Occipital lobe (tissue), 2 donors: ENCODE results near the gene MAP2K4. TPM values are rescaled to one million over a fixed set of nuclear protein-coding genes. Genes with fewer than 3 reads are reported as not detected.

Source experiments
- DNase-seq: peaks from one replicate; lab custom pipeline; 2025; lab: John Stamatoyannopoulos, UW
- total RNA-seq: library from RNA; depleted of rRNA; stranded (reverse); fragments of >200 nt; gene quantifications from one replicate; pipeline ENCODE4 v1.2.3, GENCODE V29; 2014

MAP2K4 gene
- total RNA-seq, 1 donor from 2014 or later = 102 TPM

DNA sequence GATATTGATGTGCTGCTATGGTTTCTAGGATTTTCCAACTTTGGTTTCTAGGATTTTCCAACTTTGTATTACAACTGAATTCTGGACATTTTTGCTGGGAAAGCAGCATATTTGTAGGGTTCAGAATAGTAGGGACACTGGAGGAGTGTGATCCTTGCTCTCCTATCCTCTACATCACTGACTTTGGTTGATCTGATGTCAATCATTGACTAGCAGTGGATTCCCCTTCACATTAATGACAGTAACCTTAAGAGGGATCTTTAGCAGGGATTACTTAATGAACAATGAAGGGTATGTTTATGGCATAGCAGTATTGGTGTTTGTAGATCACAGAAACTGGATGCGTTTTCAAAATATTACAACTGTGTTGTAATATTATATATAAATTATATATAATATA lies 67.4 kb downstream of the MAP2K4 start:
- no peak for DNase-seq

DNA sequence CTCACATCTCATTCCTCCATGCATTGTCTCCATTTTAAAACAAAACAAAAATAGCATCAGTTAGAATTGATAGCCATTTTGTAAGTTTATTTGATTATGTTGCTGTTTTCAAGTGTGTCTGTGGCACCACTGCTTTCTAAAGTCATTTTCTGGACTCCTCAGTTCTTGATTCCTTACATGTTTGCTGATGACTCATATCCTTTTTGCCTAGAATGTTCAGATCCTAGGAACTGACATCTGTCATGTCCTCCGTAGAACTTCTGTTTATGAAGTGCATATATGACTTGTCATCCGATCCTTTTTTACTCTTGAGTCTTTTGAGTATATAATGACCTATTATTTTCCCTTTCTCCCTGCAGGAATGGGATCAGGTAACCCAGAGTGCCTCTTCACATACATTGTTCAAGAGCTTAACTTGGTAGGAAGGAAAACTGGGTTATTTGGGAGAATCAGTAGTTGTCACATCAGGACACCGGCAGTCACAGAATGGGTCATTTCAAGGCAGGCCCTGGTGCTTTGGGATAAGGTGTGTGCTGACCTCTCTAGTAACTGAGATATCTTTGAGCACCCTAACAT lies 69.2 kb downstream of the MAP2K4 start:
- DNase-seq = no peak

DNA sequence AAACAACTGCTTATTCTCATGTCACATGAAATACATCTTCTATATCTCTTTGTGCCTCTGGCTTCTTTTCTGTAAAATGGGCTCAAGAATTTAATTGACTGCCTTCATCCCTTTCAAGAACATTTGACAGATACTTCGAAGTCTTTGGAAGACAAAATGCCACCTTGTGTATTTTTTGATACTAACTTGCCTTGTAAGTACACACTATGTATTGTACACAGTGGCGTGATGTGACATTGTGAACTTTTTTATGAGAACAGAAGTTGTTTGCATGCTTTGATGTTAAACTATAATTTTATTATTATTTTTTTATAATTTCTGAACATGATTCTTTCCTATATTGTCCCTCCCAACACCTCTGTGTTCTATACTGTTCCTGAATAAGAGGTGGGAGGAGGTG lies 73.7 kb downstream of the MAP2K4 start:
- DNase-seq = no peak

DNA sequence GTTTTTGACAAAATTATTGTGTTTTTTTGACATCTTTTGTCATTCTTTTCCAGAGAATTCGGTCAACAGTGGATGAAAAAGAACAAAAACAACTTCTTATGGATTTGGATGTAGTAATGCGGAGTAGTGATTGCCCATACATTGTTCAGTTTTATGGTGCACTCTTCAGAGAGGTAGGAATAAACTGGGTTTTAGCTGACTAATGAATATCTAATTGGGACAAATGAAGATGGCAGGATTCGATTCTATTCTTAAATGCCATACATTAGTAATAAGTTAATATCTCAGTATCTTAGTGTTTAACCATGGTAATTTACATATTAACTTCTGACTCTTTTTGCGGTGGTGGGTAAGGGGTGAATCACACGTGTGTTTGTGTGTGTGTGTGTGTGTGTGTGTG lies 74.8 kb downstream of the MAP2K4 start:
- DNase-seq = no peak

DNA sequence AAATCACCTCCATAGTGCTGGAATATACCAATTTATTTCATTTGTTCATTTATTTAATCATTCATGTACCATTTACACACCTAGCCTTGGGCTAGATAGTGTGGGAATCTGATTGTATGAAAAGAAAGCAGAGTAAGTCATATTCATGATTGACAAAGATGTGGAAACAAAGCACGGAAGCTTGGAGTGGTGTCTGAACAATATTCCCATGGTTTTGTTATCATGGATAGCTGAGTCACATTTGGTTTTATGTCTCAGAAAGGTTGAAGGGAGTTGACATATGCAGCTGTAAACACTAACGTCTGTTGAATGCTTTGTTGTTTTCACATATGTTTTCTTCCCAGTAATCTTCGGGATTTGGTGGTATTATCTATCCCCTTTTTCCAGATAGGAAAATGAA lies 76.6 kb downstream of the MAP2K4 start:
- DNase-seq = no peak

DNA sequence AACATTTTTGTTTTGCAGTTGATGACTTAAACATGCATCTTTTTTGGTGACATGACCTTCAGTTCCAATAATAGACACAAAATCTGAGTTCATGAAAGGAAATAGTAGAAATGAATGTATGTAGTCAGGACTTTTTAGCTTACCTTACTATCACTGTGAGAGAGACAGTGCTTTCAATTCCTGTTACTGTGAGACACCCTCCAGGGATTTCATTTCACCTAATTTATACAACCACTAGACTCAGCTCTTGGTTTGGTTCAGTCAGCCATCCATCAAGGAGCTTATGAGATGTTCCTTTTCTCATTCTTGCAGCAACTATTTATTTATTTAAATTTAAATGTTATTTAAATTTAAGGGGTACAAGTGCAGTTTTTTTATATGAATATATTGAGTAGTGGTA lies 77.9 kb downstream of the MAP2K4 start:
- DNase-seq = no peak

DNA sequence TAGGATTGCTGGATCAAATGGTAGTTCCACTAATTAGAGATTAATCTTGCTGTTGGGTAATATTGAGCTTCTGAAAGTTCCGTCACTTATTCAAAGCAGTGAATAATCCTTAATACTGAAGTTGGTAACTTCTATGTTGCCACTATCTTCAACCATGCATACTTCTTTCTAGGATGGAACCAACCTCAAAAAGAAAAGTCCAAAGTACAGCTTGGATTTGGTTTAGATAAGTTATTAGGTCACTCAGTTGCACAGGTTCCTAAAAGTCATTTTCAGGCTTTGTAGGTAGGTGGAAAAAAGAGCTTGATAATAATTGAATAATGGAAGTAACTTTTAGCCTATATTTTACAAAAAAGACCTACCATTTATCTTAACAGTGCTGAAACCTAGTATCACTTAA lies 78.7 kb downstream of the MAP2K4 start:
- no peak for DNase-seq

DNA sequence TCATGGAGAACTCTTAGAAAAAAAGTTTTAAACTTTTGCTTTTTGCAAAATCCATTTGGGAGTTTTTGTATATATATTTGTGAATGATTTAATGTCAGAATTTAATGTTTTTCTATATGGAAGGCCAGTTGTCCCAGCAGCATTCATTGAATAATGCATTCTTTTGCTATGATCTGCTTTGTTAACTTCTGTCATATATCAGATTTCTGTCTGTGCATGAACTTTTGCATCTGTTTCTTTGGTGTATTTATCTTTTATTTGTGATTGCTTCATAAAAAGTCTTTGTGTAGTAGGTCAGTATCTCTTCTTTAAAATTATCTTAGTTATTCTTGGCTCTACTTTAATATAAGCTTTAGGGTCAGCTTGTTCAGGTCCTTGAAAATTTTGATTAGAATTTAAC lies 84.2 kb downstream of the MAP2K4 start:
- DNase-seq = no peak

DNA sequence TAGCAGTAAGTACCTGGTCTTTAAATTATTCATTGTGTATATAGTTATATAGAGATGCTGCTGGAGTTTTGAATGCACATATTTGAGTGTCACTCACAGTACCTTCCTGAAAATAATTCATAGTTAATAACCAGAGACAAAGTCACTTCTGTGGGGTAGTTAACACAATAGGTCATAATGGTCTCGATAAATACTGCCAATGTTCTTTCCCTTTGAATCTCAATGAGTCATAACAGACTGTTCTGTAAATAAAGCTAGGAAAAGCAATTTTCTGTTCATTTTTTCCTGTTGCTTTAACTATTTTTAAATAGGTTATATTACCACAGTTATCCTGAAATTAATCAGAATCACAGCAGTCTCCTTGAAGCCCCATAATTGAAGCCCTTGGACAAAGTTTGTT lies 87.2 kb downstream of the MAP2K4 start:
- no peak for DNase-seq

DNA sequence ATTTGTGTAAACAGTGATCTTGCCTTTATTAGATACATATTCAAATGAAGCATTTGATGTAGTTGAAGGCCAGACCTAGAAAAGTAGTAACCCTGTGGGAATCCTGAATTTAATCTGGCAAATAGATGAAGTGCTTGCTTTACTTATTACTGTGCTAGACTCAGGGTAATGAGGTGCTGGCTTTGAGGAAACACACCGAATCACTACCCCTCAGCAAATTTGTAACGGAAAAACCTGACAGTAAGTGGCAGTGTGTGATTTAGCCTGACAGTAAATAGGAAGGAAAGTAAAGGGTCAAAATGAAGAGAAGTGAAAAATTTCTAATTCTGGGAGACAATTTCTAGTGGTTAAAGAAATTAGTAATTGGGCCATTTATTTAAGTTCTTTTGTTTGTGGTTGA lies 90.2 kb downstream of the MAP2K4 start:
- DNase-seq = no peak

DNA sequence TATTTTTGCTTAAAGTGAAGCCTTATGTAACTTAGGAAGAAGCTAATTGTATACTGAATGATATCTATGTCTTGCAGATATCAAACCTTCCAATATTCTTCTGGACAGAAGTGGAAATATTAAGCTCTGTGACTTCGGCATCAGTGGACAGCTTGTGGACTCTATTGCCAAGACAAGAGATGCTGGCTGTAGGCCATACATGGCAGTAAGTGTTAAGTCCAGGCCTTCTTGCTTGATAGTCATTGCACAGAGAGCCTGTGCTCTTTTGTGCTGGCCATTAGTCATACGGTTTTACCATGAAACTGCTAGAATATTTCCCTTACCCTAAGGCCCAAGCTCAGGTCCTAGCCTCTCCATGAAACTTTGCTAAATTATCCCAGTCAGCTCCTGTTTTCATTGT lies 92.5 kb downstream of the MAP2K4 start:
- DNase-seq = no peak

DNA sequence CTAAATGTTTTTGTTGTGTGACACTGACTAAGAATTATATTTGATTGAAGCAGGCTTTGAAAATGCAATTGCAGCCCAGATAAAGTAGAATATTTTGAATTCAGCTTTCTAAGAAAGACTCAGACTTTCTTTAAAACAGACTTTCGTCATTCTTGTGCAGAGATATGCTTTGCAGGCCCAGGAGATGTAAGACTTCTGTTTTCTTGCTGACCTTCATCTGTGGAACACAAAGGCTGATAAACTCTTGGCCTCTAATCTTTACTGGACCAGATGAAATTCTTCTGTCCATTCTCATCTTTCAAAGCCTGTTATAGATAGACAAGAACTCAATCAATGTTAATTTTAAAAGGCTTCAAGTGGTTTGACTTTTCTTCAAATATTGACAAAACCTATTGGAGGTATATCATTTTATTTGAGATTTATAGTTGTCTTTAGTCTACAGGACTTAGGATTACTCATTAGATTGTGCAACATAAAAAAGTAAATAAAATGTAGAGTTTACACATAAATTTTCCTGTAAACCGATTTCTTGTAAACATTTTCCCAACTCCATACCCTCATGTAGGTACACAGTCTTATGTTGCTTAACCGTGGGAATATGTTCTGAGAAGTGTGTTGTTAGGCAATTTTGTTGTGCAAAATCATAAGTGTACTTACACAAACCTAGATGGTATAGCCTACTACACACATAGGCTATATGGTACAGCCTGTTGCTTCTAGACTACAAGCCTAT lies 94.2 kb downstream of the MAP2K4 start:
- no peak for DNase-seq

DNA sequence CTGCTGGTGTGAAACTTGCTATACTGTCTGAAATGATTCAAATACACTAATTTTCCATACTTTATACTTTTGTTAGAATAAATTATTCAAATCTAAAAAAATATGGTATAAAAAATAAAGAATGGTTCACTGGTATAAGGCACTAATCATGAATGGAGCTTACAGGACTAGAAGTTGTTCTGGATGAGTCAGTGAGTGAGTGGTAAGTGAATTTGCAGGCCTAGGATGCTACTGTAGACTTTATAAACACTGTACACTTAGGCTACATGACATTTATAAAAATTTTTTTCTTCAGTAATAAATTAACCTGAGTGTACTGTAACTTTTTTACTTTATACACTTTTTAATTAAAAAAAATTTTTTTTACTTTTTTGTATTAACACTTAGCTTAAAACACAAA lies 95.5 kb downstream of the MAP2K4 start:
- no peak for DNase-seq

DNA sequence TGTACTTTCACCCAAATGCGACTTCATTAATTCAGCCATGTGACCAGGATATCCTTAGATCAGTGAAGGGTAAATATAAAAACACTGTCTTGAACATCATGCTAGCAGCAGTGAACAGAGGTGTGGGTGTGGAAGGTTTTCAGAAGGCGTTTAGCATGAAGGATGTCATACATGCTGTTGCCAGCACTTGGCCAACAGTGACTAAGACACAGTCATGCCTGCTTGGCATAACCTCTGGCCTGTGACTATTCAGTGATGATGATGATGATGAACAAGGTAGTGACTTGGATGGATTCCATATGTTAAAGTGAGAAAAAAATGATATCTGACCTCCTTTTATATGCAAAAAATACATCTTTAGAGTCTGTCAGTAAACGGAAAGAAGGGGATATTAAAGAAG lies 97.9 kb downstream of the MAP2K4 start:
- no peak for DNase-seq

DNA sequence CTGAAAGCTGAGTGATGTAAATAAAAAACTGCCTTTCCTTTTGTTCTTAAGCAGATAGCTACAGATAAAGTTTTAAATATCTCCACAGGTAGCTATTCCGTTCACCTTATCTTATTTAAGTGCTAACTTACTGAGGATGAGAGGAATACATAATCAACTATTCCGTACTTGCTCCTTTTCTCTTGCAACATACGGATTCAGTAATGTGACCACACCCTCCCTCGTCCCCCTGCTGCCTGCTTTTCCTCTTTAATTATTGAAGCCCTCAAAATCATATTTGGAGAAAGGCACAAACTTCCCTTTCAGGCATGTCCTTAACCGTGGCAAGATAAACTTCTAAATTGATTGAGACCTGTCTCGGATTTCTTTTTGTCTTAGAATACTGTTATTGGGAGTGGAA lies 101.4 kb downstream of the MAP2K4 start:
- DNase-seq = no peak

DNA sequence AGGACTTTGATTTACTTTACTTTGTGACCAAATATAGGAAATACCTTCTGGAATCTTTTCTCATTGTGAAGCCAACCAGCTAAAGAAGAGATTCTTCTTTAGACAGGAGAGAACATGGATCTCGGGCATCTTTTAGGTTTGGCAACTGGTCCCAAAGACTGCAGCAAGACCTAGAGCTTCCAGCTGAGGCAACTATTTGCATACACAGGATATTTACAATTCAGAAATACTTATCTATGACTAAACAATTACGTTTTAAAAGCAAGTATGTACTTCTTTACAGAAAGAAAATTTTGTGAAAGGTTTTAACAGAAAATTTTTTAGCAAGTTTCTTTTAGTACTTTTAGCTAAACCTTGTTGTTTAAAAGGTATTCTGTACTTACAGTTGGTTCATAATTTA lies 106.5 kb downstream of the MAP2K4 start:
- no peak for DNase-seq

DNA sequence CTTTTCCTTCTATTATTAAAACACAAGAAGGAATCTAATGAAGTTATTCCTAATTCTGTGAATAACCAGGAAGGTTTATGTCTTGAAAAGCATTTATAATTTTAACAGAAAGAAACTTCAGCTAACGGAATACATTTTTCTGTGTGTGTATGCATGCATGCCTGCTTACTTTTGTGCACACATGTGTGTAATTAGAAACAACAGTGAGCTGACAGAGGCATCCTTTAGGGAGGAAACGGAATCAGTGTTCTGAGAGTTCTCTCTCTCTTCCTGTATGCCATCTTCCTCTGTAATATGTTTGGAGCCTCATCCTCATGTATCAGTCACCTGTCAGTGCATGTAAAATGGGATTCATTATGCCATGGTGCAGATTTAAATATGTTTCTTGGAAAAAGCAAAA lies 107.0 kb downstream of the MAP2K4 start:
- DNase-seq = no peak

DNA sequence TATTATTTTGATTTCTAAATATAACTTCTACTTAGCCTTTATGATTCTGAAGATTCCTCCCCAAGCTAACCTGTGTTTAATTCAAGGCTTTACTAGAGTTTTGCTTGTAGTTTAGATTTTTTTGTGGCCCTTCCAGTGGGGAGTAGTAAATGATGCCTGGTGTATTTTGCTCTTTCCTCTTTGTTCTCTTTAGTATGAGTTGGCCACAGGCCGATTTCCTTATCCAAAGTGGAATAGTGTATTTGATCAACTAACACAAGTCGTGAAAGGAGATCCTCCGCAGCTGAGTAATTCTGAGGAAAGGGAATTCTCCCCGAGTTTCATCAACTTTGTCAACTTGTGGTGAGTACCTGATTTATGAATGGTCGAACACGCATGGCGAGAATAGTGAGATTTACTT lies 108.3 kb downstream of the MAP2K4 start:
- DNase-seq = no peak

DNA sequence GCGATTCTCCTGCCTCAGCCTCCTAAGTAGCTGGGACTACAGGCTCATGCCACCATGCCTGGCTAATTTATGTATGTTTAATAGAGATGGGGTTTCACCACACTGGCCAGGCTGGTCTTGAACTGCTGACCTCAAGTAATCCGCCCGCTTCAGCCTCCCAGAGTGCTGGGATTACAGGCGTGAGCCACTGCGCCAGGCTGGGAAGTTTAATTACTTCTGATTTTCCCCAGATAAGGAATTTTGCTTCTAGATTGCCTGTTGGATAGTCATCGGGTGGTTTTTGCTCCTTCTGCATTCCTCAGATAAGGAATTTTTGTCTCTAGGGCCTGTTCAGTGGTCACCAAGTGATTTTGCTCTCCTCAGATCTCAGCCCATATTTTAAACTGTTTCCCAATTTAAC lies 112.5 kb downstream of the MAP2K4 start:
- no peak for DNase-seq

DNA sequence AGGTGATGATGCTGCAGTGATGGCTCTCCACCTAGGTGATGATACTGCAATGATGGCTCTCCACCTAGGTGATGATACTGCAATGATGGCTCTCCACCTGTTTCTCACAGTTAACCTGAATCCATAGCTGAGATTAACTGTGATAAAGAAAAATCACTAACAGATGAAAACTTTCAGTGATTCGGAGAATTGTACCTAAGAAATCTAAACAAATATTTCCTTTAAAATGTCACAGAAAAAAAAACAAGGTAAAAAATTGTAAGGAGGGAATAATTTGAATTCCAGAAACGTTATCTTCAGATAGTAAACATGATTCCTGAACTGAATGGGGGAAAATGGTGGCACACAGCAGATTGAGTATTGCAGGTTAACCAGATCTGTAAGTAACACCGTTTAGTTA lies 113.4 kb downstream of the MAP2K4 start:
- DNase-seq = no peak

DNA sequence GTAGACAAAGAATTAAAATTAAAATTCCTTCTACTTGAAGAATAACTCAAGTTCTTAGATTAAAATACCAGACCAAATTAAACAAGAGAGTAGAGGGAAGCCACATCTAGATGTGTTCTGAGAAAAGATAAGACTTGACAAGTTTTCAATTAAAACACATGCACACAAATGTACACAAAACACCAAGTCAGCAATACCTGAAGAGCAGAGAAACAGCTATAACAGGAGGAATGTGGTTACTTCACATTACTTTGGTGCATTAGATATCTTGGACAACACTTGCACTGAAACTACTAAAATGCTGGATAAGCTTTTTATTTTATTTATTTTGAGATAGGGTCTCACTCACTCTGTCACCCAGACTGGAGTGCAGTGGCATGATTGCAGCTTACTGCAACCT lies 113.9 kb downstream of the MAP2K4 start:
- DNase-seq = no peak

DNA sequence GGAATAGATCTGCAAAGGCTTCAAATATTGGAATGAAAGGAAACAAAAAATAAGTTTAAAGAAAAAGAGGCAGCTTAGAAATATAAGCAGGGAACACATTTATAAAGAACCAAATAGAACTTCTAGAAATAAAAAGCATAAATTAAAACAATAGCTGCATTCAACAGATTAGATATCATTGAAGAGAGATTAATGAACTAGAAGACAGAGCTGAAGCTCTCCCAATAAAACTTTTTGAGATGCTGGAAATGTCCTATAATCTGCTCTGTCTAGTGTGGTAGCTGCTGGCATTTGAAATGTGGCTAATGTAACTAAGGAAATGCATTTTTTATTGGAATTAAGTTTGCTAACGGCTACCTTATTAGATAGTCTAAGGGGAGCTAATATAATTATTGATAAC lies 115.6 kb downstream of the MAP2K4 start:
- DNase-seq = no peak

DNA sequence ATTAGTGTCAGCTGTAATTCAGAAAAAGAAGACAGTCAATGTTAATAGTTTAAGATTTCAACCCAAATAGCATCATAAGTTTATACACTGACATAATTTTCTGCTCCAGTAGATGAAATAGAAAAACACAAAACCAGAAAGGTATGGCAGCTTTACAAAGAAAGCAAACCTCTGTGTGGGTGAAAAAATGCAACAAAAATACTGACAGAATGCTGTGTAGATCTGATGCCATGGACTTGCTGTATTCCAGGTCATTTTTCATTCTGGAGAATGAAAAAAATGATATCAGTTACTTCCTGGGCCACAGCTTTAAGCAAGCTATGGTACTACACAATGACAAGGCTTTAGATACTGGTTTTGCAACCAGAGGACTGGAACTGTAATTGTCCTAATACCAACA lies 116.0 kb downstream of the MAP2K4 start:
- DNase-seq = no peak

DNA sequence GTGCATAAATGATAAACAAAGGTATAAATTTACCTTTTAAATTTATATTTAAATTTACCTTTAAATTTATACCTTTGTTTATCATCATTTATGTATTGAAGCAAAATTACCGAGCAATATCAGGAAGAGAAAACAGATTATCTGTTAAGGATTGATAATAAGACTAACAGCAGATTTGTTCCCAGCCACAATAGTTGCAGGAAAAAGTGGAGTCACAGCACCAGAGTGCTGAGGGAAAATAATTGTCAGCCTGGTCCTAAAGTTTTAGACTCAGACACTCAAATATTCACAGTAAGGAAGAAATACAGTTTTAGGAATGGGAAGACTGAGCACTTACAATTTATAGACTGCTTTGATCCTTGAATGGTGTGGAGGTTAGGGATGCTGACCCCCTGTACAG lies 117.2 kb downstream of the MAP2K4 start:
- no peak for DNase-seq
